ENCODE data around the gene DOCK8.

DNA sequence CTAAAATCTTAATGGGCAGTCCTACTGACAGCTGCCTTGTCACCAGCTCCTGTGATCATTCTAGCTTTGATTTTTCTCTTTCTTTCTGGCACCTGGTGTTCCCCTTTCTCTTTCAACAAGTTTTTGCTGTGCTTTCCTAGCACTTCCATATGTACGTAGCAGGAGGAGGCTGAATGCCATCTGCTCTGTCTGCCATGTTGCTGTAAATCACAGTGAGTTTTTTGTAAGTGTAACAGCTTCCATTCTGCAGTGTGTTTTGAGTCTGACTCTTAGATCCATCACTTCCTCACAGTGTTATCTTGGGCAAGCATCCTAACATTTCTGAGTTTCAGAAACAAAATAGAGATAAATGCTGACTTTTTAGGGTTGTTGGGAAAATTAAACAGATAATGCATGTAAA lies 247.9 kb downstream of the DOCK8 start:
- TF ChIP-seq, protein P1, sequence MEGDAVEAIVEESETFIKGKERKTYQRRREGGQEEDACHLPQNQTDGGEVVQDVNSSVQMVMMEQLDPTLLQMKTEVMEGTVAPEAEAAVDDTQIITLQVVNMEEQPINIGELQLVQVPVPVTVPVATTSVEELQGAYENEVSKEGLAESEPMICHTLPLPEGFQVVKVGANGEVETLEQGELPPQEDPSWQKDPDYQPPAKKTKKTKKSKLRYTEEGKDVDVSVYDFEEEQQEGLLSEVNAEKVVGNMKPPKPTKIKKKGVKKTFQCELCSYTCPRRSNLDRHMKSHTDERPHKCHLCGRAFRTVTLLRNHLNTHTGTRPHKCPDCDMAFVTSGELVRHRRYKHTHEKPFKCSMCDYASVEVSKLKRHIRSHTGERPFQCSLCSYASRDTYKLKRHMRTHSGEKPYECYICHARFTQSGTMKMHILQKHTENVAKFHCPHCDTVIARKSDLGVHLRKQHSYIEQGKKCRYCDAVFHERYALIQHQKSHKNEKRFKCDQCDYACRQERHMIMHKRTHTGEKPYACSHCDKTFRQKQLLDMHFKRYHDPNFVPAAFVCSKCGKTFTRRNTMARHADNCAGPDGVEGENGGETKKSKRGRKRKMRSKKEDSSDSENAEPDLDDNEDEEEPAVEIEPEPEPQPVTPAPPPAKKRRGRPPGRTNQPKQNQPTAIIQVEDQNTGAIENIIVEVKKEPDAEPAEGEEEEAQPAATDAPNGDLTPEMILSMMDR (IDR thresholded peaks at IDR 0.05; ENCODE audit: low read length): no peak
- TF ChIP-seq EZH2 (IDR thresholded peaks at IDR 0.05; ENCODE audit: borderline replicate concordance, low read length): no peak

Measured in OCI-LY1 (cell line).